NK-92 treated with Interleukin-12 subunit alpha and Interleukin-12 subunit beta, amount 100 ng/mL, for 24 hours (cell line): ENCODE data around the gene FHIP2A.
"Not testable (repeated sequence)": the region's sequence is repeated elsewhere in the genome, so short reads cannot be mapped to it uniquely, and the experiment has no call there.

Experiments
- DNase-seq: peaks from one replicate; lab custom pipeline; 2025; lab: John Stamatoyannopoulos, UW

FHIP2A gene

DNA sequence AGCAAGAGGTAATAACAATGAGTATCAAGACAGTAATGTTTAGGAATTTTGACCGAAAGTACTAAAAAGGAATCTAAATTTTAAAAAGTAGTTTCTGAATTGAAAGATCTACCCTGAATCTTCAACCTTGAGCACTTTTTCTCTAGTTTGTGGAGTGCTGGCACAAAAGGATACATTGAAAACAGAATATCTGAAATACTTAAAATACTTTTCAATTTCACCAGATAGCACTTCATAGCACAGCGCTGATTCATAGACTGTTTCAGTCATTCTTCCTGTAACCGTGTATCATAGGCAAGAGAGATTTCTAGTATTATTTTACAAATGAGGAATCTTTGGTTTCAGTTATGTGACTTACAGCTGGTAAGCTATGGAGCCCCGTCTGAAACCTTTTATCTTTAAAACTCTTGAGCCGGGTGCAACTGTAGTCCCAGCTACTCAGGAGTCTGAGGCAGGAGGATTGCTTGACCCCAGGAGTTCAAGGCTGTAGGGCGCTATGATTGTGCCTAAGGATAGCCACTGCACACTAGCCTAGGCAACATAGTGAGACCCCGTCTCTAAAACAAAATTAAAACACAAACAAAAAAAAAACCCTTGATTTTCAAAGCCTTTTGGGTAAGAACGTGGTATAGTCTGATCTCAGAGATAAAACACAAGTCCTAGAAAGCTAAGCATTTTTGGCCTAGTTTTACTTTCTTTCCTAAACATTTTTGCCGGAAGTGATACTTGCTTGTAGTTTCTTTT, 35.1 kb downstream of the FHIP2A start:
- DNase-seq = no peak

DNA sequence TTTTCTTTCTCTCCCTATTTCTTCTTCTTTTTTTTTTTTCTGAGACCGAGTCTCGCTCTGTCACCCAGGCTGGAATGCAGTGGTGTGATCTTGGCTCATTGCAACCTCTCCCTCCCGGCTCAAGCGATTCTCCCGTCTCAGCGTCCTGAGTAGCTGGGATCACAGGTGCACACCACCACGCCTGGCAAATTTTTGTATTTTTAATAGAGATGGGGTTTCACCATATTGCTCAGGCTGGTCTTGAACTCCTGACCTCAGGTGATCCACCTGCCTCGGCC, 35.6 kb downstream of the FHIP2A start:
- DNase-seq = not testable (repeated sequence)

DNA sequence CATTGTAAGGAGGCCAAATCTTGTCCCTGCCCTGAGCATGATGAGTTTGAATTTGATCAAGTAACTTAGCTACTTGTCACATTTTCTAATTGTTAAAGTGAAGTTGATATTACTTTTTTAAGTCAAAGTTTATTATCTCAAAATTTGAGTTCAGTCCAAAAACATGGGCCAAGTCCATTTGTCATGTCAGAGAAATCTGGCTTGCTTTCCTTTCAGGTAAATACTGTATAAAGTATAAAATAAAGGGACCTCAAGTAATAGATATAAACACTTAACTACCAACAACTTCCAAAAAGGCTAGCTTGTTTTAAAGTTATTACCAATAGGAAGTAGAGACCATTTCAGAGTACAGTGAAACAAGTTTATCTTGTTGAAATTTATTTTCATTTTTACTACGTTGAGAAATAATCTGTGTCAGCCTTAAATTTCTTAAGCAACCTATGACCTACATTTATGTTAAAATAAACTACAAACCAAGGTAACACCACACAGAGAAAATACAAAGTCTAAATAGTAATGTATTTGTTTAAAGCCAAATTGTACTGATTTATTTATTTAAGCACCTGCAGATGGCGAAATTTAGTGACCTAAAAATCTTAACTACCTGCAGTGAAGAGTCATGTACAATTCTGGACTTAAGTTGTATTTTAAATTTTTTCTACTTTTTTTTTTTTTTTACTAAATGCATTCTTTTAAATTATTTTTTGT, 36.5 kb downstream of the FHIP2A start:
- no peak for DNase-seq

DNA sequence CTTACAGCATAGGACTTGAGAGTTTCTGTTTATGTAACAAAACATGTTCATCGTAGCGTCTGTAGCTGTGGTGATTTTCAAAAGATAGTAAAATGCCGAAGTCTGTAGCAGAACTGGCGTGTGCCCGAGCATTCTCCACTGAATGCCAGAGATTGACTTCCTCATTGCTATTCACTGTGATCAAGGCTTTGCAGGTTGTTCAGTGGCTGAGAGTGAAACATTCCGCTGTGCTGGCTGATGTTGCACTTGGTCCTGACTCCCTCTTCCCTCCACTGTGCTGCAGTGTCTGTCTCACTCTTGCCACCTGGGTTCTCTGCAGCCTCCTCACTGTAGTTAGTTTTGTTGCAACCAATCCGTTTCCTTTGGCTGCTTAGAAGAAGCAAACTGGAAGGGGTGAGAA, 37.6 kb downstream of the FHIP2A start:
- DNase-seq = no peak

DNA sequence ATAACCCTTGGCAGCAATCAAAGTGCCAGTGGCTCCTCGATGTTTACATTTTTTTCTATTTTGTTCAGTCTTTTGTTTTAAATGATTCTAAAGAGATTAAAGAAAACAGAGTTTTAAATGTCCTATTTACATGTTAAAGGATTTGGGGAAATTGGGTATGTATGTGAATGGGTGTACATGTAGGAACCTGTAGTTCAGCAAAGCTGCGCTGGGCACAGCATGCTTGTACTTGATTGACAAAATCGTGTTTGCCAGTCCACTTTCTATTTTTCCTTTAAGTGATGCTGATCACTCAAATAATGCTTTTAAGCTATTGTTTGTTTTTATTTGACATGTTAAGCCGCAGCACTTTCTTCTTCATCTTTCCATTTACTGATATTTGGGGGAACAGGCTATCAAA, 40.9 kb downstream of the FHIP2A start:
- DNase-seq = no peak

DNA sequence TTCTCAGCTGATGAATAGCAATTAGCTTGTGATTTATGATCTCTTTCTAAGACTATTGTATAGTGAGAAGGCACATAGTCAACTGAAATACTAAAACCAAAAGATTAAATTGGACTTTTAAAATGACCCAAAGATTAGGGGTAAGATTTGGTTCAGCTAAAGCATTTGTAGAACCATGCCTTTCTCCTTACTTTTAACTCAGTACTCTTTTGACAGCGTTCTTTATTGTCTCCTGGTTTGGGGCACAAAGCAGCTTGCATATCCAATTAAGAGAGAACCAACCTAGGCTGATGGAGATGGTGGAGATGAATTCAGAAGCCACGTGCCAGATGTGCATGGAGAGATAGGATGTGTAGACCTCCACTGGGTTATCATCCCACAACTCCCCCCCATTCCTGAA, 45.8 kb downstream of the FHIP2A start:
- no peak for DNase-seq

DNA sequence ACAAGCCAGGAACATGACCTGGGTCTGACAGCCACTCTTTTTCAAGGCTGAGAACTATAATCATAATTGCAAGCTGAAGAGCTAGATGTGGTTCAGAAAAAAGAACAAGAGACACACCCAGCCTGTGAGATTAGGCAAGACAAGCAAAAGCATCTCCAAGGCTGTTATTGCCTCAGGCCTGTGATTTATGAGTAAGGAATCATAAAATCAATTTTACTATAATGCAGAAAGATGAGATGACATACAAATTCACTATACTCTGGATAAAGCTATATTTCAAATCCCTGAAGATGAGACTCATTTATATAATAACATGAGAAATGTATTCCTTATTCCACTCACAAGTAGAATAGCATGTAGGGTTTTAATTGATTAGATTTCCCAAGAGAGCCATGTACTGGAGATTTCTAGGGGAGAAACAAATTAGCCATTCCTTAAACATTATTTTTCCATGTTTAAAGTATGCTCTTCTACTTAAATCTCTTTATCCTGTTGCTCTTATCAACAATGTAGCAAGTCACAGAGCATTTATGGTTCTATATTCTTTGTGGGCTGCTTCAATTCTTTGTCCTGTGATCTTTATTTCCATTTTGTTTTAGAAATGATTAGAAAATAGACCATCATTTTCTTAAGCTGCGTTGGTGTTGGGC, 47.4 kb downstream of the FHIP2A start:
- DNase-seq = no peak

DNA sequence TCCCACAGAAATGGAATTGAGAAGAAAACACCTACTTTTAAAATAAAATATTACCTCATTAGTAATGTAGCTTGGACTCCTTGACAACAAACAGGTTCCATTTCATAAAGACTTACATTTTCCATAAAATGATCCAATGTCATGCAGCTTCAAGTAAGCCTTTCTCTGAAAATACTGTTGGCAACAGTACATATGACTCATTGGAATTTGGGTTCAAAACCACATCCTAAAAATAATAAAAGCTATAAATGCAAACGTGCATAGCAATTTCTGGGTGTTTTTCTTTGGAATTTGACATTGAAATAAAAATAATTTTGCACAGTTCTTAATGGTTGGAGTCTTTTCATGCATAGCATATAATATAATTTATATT, 47.9 kb downstream of the FHIP2A start:
- no peak for DNase-seq

DNA sequence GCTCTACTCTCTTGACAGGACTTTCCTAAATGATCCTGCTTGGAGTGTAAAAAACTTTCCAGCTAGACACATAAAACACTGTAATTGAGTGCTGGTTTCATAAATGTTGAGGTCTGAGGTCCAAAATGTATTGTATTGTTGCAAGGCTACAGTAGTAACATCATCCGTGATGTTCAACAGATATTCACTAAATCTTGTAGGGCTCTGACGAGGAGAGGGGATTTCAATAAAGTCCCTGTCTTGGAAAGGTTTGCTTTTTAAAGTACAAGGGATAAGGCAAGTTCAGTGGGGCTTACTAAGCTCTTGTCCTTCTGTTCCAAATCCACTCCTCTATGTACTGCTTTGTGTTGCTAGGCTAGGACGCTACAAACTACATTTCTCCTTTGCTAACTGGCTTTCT, 48.9 kb downstream of the FHIP2A start:
- no peak for DNase-seq

DNA sequence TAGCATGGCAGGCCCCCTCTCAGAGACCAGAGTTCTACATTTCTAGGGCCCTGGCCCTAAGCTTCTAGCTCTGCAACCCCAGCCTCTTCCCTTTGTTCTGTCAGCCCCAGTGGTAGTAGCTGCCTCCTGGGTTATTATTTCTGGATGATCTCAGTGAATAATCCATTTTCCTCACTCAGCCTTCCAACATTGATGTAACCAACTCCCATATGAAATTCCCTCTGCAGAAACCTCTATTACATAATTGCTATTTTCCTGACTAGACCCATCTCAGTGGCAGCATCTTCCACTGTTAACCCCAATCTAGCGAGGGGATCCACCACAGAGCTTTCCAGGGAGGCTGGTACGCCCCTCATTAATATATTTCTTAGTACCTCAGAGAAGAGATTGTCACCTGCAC, 49.8 kb downstream of the FHIP2A start:
- DNase-seq = no peak
